ENCODE measurements around the gene ZNF804B. TPM values are rescaled to one million over a fixed set of nuclear protein-coding genes. Genes with fewer than 3 reads are reported as not detected.

ZNF804B gene
- total and polyA plus RNA-seq, 9 of the 15 experiments (the other 6 are each of a cell fraction or from before 2014, with no cell fraction given) = 0.04 to 0.22 (median 0.09) TPM; not detected in 6

- Histone ChIP-seq H3K4me1 (replicated peaks in 1 of 2; ENCODE audit: control insufficient read depth in 2 of 2, insufficient read depth in 2 of 2, low read length in 2 of 2) (no peaks in the 10 kb centered on the region), H3K79me2 (ENCODE audit: control insufficient read depth, insufficient read depth, low read length) (no peaks in the 10 kb centered on the region), H3K9me1 (ENCODE audit: control insufficient read depth, insufficient read depth, low read length) (no peaks in the 10 kb centered on the region), H3K36me3 (ENCODE audit: control insufficient read depth, insufficient read depth, low read length) (no peaks in the 10 kb centered on the region), H3K9ac (ENCODE audit: insufficient read depth in 1 of 2, low read depth in 2 of 2, low read length in 2 of 2) (no peak overlapping the region), H3K9me3 (replicated peaks; ENCODE audit: control insufficient read depth, insufficient read depth, low read depth, low read length) (no peaks in the 10 kb centered on the region; the same call in 1 of the 2 replicates), H2AFZ (ENCODE audit: low read depth, low read length) (no peak overlapping the region), H3K27ac (ENCODE audit: extremely low read depth, low read depth, low read length) (no peak overlapping the region), H3K27me3 (ENCODE audit: control insufficient read depth in 2 of 2, insufficient read depth in 2 of 2, low read length in 2 of 2) (no peaks in the 10 kb centered on the region), H3K4me2 (ENCODE audit: insufficient read depth, low read length) (no peak overlapping the region), H4K20me1 (replicated peaks; ENCODE audit: control insufficient read depth, insufficient read depth, low read length) (no peaks in the 10 kb centered on the region), H3K4me3 (no peak overlapping the region)
- ATAC-seq (no peak), DNase-seq (ENCODE audit: extremely low read depth in 1 of 4, low spot score in 3 of 4) (no peak), FAIRE-seq (no peak)
- ChIA-PET CTCF (ENCODE audit: low intra/inter-chr PET ratio) (no interaction called here), POLR2A (interaction anchor here (0.7 kb wide), 1 partner anchor 254 kb away, joined by 3 read pairs; no protein-coding TSS in a partner anchor)
- BruUV-seq (replicated peaks) = no TSS peak
- TF ChIP-seq ZNF449 (CRISPR knock-in tag; IDR thresholded peaks at IDR 0.05) (no peak), RHOXF2B (CRISPR knock-in tag; conservative IDR thresholded peaks at IDR 0.05) (no peak), ZNF23 (CRISPR knock-in tag; IDR thresholded peaks at IDR 0.05) (no peak), CEBPB (tag; IDR thresholded peaks at IDR 0.05) (no peak), NR2F6 (CRISPR knock-in tag; IDR thresholded peaks at IDR 0.05) (no peak), FOS (IDR thresholded peaks at IDR 0.05; ENCODE audit: extremely low read depth, insufficient read length) (no peak), PRDM10 (IDR thresholded peaks at IDR 0.05; ENCODE audit: partially characterized antibody) (no peak), NFATC3 (IDR thresholded peaks at IDR 0.05) (no peak), POLR2G (IDR thresholded peaks at IDR 0.05; ENCODE audit: low read depth, low read length) (no peak), ZNF174 (CRISPR knock-in tag; IDR thresholded peaks at IDR 0.05) (no peak), ZNF586 (CRISPR knock-in tag; conservative IDR thresholded peaks at IDR 0.05) (no peak), CUX1 (CRISPR knock-in tag; IDR thresholded peaks at IDR 0.05) (no peak)
- in situ Hi-C loops (cut with MboI) = no loop called here
- 8% methylated on average over 2 of the region's 2 CpGs for WGBS (ENCODE audit: insufficient coverage, low coverage, missing lambda C conversion rate)
- intact Hi-C loops (cut with micrococcal nuclease) = no loop called here
These were observed 370.3 kb downstream of the ZNF804B start for GRCh38 chr7:89129600-89130375.

All from K562 (cell line).